ENCODE data around the gene ZNF710.

DNA sequence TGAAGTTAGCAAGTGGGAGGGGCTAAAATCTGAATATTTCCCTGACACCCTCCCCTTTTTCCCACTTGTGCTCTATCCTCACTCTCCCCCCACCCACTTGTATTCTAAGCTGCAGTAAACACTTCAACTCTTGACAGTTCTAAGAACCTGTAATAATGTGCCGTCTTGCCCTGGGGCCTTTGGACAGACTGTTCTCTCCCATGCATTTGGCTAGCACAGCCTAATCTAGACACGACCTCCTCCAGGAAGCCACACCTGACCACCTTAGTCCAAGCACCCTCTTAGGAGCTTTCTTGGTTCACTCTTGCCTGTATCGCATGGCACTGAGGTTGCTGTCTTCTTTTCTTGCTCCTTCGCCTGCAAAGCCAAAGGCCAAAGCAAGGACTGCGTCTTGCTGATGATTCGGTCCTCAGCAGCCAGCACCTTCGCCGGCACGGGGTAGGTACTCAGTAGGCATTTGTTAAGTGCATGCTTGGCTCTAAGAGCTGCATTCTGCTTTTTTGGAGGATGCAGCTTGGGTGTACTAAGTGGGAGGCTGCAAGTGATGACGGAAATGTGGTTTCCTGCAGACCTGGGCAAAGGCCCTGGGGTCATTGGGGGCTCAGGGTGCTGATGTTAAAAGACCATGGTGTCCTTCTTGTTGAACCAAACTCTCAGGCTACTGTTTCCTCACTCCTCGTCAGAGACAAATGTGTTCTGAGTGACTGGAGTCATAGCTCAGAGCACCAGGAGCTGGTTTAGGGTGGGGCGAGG is 2.0 kb upstream of the ZNF710 start:
- no peak for TF ChIP-seq POLR2A (IDR thresholded peaks at IDR 0.05; ENCODE audit: low read length)
- no peak for TF ChIP-seq GATA1 (IDR thresholded peaks at IDR 0.05; ENCODE audit: low read depth, low read length)

Data from erythroblast (primary cell).